ENCODE data around the gene ALAD. TPM values are rescaled to one million over a fixed set of nuclear protein-coding genes. Genes with fewer than 3 reads are reported as not detected.

ALAD gene
- total and polyA plus RNA-seq, 2 of the 13 experiments (the other 11 are each of a cell fraction or from before 2014, with no cell fraction given): 21.8 to 30.1 TPM

DNA sequence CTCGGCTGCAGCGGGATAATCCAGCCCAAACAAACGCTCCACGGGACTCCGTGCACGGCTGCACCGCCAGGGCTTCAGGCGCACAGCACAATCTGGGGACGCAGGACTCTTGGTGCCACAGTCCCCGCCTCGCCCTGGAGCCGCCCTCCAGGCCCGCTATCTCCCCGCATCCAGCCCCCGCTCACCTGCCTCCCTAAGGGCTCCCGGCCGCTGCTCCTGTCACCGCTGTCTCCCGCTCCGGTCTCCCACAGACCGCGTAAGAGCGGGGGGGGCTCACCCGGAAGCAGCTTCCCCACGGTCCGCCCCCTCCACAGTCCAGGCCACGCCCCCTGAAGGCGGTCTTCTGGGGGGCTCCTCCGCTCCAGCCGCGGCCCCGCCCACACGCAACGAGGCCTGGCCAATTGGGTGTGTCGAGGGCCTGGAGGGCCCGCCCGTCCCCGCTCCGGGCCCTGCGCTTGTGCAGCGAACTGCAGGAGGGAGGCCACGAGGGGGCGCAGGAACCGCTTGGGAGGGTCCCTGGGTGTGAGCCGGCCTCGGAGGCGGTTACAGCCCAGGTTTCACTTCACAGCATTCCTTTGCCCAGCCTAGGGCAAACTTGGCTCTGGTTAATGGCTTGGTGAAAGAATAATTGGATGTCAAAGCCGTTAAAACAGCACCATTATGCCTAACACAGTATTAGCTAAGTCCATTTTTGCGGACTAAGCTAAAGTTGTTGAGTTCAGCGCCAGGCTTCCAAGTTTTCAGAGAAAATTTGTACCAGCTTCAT is at the start of gene ALAD (continued):
- TF ChIP-seq FOXK1 (CRISPR knock-in tag; IDR thresholded peaks at IDR 0.05; ENCODE audit: borderline replicate concordance, low read depth): peak; percentile 42; the same call in 1 of the 2 replicates
- peak; percentile 88 for TF ChIP-seq HOXA5 (CRISPR knock-in tag; IDR thresholded peaks at IDR 0.05)
- no peak for TF ChIP-seq GATA4 (IDR thresholded peaks at IDR 0.05; ENCODE audit: borderline replicate concordance, low read depth)
- no peak for TF ChIP-seq SIX1 (CRISPR knock-in tag; IDR thresholded peaks at IDR 0.05; ENCODE audit: borderline replicate concordance)
- TF ChIP-seq, protein P1, sequence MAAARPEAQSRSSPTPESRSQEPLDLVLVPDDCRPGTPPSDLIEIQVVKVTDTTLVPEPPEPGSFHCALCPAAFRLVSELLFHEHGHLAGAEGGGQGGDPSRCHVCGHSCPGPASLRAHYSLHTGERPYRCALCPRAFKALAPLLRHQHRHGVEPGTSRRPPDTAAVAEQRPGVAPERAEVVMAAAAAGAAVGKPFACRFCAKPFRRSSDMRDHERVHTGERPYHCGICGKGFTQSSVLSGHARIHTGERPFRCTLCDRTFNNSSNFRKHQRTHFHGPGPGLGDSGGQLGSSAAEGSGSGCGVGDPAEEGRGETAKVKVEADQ (CRISPR knock-in tag; IDR thresholded peaks at IDR 0.05; ENCODE audit: borderline replicate concordance): no peak
- TF ChIP-seq ARHGAP35 (CRISPR knock-in tag; IDR thresholded peaks at IDR 0.05; ENCODE audit: borderline replicate concordance): no peak; the same call in 1 of the 2 replicates
- no peak for TF ChIP-seq FLYWCH1 (CRISPR knock-in tag; IDR thresholded peaks at IDR 0.05)
- no peak for TF ChIP-seq ZNF672 (CRISPR knock-in tag; IDR thresholded peaks at IDR 0.05)

DNA sequence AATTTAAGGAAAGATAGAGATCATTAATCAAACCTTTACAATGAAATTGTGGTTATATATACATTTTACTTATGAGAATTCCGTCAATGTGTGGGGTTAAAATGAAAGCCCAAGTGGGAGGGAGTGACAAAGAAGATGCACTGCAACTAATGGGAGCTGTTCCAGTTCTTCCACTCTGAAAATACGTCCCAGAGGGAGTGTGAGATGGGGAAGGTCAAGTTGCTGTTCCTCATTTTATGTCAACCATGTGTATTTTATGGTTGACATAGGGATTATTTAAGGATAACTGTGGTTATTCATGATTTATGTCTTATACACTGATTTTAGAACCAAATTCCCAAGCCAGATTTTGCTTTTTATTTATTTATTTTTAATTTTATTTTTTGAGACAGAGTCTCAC is 48.3 kb upstream of the ALAD start:
- Histone ChIP-seq H3K36me3 (replicated peaks in 1 of 2; ENCODE audit: control insufficient read depth in 1 of 2, insufficient read depth in 2 of 2, low read length in 2 of 2) (no peaks in the 10 kb centered on the region), H2AFZ (ENCODE audit: low read length) (no peak overlapping the region), H3K9me3 (ENCODE audit: low read length) (no peaks in the 10 kb centered on the region), H3K4me3 (replicated peaks in 1 of 3; ENCODE audit: insufficient read depth in 1 of 3, low read depth in 2 of 3, low read length in 3 of 3) (no peak overlapping the region), H3K4me1 (ENCODE audit: insufficient read depth, low read length) (peaks cover 29% of the 10 kb centered on the region), H3K9ac (ENCODE audit: insufficient read depth, low read depth, low read length) (no peak overlapping the region), H4K20me1 (ENCODE audit: insufficient read depth, low read length) (no peaks in the 10 kb centered on the region), H3K79me2 (ENCODE audit: insufficient read depth, low read length) (no peaks in the 10 kb centered on the region), H3K27ac (ENCODE audit: extremely low read length, insufficient read depth, low read length) (no peak overlapping the region), H3K4me2 (ENCODE audit: low read depth, low read length) (no peak overlapping the region), H3K27me3 (ENCODE audit: control insufficient read depth in 1 of 2, insufficient read depth in 2 of 2, low read length in 2 of 2) (no peaks in the 10 kb centered on the region)
- intact Hi-C loops (cut with micrococcal nuclease; ENCODE audit: unreplicated experiment) (loop anchor here (5.0 kb wide), 1 partner anchor 58 kb away; no protein-coding TSS in a partner anchor), in situ Hi-C loops (cut with HindIII; ENCODE audit: extremely low pct_ligation_motif_present, low pct_unique_long_range_greater_than_20kb) (loop anchor here (5.0 kb wide), 2 partner anchors 143 to 208 kb away; no protein-coding TSS in a partner anchor)
- FAIRE-seq (no peak), DNase-seq (ENCODE audit: low spot score) (no peak), ATAC-seq (no peak)
- ChIA-PET CTCF (ENCODE audit: low intra/inter-chr PET ratio, low total read pairs) (no interaction called here), POLR2A (no interaction called here)
- BruUV-seq (replicated peaks): no TSS peak
- 45% methylated on average over 2 of the region's 2 CpGs for WGBS (ENCODE audit: low lambda C conversion rate)
- TF ChIP-seq KAT8 (CRISPR knock-in tag; IDR thresholded peaks at IDR 0.05) (no peak), MAFF (IDR thresholded peaks at IDR 0.05; ENCODE audit: low read depth, low read length) (no peak), TEAD2 (CRISPR knock-in tag; IDR thresholded peaks at IDR 0.05) (no peak), NCOA2 (CRISPR knock-in tag; IDR thresholded peaks at IDR 0.05) (no peak), ZNF496 (CRISPR knock-in tag; IDR thresholded peaks at IDR 0.05; ENCODE audit: insufficient replicate concordance) (no peak), WIZ (CRISPR knock-in tag; IDR thresholded peaks at IDR 0.05) (no peak), PPARG (CRISPR knock-in tag; conservative IDR thresholded peaks at IDR 0.05) (no peak)
- TF ChIP-seq, protein P2, sequence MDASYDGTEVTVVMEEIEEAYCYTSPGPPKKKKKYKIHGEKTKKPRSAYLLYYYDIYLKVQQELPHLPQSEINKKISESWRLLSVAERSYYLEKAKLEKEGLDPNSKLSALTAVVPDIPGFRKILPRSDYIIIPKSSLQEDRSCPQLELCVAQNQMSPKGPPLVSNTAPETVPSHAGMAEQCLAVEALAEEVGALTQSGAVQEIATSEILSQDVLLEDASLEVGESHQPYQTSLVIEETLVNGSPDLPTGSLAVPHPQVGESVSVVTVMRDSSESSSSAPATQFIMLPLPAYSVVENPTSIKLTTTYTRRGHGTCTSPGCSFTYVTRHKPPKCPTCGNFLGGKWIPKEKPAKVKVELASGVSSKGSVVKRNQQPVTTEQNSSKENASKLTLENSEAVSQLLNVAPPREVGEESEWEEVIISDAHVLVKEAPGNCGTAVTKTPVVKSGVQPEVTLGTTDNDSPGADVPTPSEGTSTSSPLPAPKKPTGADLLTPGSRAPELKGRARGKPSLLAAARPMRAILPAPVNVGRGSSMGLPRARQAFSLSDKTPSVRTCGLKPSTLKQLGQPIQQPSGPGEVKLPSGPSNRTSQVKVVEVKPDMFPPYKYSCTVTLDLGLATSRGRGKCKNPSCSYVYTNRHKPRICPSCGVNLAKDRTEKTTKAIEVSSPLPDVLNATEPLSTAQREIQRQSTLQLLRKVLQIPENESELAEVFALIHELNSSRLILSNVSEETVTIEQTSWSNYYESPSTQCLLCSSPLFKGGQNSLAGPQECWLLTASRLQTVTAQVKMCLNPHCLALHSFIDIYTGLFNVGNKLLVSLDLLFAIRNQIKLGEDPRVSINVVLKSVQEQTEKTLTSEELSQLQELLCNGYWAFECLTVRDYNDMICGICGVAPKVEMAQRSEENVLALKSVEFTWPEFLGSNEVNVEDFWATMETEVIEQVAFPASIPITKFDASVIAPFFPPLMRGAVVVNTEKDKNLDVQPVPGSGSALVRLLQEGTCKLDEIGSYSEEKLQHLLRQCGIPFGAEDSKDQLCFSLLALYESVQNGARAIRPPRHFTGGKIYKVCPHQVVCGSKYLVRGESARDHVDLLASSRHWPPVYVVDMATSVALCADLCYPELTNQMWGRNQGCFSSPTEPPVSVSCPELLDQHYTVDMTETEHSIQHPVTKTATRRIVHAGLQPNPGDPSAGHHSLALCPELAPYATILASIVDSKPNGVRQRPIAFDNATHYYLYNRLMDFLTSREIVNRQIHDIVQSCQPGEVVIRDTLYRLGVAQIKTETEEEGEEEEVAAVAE (CRISPR knock-in tag; IDR thresholded peaks at IDR 0.05; ENCODE audit: borderline replicate concordance): no peak
- TF ChIP-seq, protein P3, sequence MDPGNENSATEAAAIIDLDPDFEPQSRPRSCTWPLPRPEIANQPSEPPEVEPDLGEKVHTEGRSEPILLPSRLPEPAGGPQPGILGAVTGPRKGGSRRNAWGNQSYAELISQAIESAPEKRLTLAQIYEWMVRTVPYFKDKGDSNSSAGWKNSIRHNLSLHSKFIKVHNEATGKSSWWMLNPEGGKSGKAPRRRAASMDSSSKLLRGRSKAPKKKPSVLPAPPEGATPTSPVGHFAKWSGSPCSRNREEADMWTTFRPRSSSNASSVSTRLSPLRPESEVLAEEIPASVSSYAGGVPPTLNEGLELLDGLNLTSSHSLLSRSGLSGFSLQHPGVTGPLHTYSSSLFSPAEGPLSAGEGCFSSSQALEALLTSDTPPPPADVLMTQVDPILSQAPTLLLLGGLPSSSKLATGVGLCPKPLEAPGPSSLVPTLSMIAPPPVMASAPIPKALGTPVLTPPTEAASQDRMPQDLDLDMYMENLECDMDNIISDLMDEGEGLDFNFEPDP (CRISPR knock-in tag; conservative IDR thresholded peaks at IDR 0.05): no peak

Measured in HepG2 (cell line).